HK-2 (cell line): ENCODE data around the gene IFNL3.
"Not testable (repeated sequence)": the region's sequence is repeated elsewhere in the genome, so short reads cannot be mapped to it uniquely, and the experiment has no call there.

Experiments
- DNase-seq: peaks from one replicate; pipeline ENCODE4 v3.0.0-alpha.2; 2018; ENCODE audit not compliant: unreplicated experiment

IFNL3 gene

GRCh38 chr19:39218230-39219007, 26.4 kb downstream of the IFNL3 start:
- no peak for DNase-seq

GRCh38 chr19:39217094-39217493, 27.7 kb downstream of the IFNL3 start:
- no peak for DNase-seq

GRCh38 chr19:39215323-39215722, 29.5 kb downstream of the IFNL3 start:
- not testable (repeated sequence) for DNase-seq

- DNase-seq: peak; percentile 53
Measured at GRCh38 chr19:39212375-39212742, 32.4 kb downstream of the IFNL3 start.

- DNase-seq: no peak
Measured at GRCh38 chr19:39211731-39212374, 33.0 kb downstream of the IFNL3 start.

- DNase-seq: no peak
Measured at GRCh38 chr19:39209196-39209595, 35.6 kb downstream of the IFNL3 start.

- no peak for DNase-seq
Measured at GRCh38 chr19:39208175-39208795, 36.5 kb downstream of the IFNL3 start.

- DNase-seq: no peak
Measured at GRCh38 chr19:39207293-39207836, 37.4 kb downstream of the IFNL3 start.

GRCh38 chr19:39206122-39206521, 38.7 kb downstream of the IFNL3 start:
- no peak for DNase-seq

GRCh38 chr19:39205449-39205764, 39.4 kb downstream of the IFNL3 start:
- DNase-seq: no peak

GRCh38 chr19:39203372-39204341, 41.1 kb downstream of the IFNL3 start, which contains the start of gene SYCN:
Gene SYCN, minus strand, starts transcription at chr19:39204263. Its CDS starts 9 bp downstream, at chr19:39204254.
- DNase-seq: no peak

GRCh38 chr19:39202998-39203355, 41.8 kb downstream of the IFNL3 start:
- DNase-seq: no peak

GRCh38 chr19:39200803-39201115, 44.0 kb downstream of the IFNL3 start:
- no peak for DNase-seq

GRCh38 chr19:39200066-39200802, 44.6 kb downstream of the IFNL3 start:
- DNase-seq: no peak

- DNase-seq: peak; percentile 78
Measured at GRCh38 chr19:39199025-39199424, 45.8 kb downstream of the IFNL3 start.

GRCh38 chr19:39197808-39198207, 47.0 kb downstream of the IFNL3 start:
- no peak for DNase-seq

GRCh38 chr19:39196860-39197562, 47.8 kb downstream of the IFNL3 start, which contains the start of gene NCCRP1:
Gene NCCRP1, plus strand, starts transcription at chr19:39196964. Its CDS starts 19 bp downstream, at chr19:39196983.
- no peak for DNase-seq

GRCh38 chr19:39196320-39196719, 48.5 kb downstream of the IFNL3 start:
- DNase-seq: no peak

GRCh38 chr19:39195755-39196154, 49.1 kb downstream of the IFNL3 start:
- DNase-seq: no peak

GRCh38 chr19:39194832-39195542, 49.8 kb downstream of the IFNL3 start:
- DNase-seq: no peak
